Epithelial cell of proximal tubule (primary cell): ENCODE results near the gene PRDM8. TPM values are rescaled to one million over a fixed set of nuclear protein-coding genes. Genes with fewer than 3 reads are reported as not detected.
A peak's percentile ranks its signal among the peaks of the same experiment; 100 is the strongest.

Experiments
- DNase-seq: peaks from one replicate; pipeline ENCODE4 v3.0.0-alpha.2; 2011; ENCODE audit warnings: low read depth
- H3K4me3 ChIP-seq: 2 replicates; pipeline ENCODE4 v1.5.1; 2011; ENCODE audit warnings: low read depth, mild to moderate bottlenecking, low read length
- total RNA-seq: library from RNA; depleted of rRNA; stranded (reverse); fragments of >200 nt; gene quantifications from 2 replicates; pipeline ENCODE4 v1.2.3, GENCODE V29; 2015
- TF ChIP-seq, protein P1 (sequence below): conservative IDR thresholded peaks from 2 replicates; pipeline ENCODE4 v1.5.1; 2012; ENCODE audit warnings: low read depth, mild to moderate bottlenecking, low read length

Gene PRDM8
- total RNA-seq, 1 donor from 2014 or later, result 3.7 TPM

DNA sequence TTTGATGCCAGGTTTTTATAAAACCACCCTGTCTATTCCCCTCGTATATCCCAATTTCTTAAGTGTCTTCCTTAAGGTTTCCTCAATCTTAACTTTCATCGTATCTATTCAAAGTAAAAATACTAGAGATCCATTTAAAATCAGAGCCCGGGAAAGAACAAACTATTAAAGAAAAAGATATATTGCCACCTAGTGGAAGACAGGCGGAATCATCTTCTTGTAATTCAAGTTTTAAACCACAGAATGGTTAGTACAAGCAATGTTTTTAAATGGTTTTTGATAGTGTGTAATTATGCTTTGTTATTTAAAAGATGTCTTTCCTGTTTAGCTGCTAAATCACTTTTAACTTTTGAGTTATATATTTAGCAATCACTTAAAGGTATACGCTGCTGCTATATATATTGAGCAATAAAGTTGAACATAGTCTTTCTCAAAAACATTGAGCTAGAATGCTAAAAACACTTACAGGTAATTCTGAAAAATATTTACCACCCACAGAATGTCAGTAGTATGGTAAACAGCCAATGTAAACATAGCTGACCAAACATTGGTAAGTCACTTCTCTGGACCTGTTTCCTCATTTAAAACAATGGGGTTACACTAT lies 18.2 kb downstream of the PRDM8 start:
- TF ChIP-seq, protein P1, sequence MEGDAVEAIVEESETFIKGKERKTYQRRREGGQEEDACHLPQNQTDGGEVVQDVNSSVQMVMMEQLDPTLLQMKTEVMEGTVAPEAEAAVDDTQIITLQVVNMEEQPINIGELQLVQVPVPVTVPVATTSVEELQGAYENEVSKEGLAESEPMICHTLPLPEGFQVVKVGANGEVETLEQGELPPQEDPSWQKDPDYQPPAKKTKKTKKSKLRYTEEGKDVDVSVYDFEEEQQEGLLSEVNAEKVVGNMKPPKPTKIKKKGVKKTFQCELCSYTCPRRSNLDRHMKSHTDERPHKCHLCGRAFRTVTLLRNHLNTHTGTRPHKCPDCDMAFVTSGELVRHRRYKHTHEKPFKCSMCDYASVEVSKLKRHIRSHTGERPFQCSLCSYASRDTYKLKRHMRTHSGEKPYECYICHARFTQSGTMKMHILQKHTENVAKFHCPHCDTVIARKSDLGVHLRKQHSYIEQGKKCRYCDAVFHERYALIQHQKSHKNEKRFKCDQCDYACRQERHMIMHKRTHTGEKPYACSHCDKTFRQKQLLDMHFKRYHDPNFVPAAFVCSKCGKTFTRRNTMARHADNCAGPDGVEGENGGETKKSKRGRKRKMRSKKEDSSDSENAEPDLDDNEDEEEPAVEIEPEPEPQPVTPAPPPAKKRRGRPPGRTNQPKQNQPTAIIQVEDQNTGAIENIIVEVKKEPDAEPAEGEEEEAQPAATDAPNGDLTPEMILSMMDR, result peak; percentile 63
- no peak for DNase-seq
- no peak overlapping the region for H3K4me3 ChIP-seq

DNA sequence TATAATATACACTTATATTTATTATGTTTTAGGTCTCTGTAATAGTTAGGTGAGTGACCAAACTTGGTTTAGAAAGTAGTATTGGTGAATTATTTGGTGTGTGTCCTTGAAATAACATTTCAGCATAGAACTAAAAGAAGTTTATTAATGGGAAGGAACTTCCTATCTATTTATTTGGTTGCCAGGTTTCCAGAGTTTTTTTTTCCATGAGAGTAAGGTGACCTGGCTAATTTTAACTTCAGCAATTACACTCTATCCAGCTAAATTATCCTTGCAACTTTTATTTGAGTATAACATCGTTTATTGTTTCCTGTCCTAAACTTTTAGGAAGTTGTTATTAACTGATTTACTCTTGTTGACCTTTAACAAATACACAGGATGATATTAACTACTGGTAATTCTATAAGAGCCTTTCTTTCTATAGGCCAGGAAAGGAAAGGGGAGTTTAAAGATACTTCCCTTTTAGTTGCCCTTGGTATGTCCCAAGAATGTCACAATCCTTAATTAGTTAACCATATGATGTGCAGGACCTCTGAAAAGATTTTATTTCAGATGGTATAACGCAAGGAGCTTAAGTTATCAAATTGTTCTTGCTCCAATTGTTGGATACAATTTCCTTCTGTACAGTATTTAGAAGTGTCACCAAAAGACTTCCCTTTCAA lies 18.9 kb downstream of the PRDM8 start:
- H3K4me3 ChIP-seq, result no peak overlapping the region
- no peak for DNase-seq
- TF ChIP-seq, protein P1, result no peak

DNA sequence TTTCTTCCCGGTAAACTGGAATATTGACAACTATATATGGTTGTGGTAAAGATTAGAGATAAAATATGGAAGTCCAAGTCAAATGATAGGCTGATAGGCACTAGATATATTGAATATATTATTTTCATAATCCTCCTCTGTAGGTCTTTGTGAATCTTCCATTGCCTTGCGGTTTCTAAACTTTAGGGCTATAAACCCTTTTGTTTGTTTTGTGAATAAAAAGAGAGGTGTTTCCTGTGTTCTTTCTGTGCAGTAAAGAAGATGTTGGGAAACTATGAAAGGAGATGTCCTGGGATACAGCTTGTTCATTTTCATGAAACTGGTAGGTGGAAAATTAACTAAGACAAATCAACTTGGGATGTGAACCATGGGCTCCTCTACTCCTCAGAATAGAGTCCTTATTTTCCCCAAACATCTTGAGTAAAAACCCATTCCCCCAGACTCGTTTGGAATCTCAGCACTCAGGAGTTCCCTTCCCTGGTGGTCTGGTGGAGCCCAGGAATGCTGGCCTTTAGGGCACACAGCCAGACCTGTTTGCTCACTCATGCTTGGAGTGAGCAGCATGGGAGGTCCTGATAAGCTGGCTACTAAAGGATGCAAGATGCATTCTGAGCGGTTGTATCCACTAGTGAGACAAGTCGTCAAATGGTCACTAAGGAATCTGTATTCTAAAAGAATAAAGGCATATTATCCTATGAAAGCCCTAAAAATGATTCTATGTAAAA lies 22.2 kb downstream of the PRDM8 start:
- no peak overlapping the region for H3K4me3 ChIP-seq
- TF ChIP-seq, protein P1, result no peak
- DNase-seq, result no peak

DNA sequence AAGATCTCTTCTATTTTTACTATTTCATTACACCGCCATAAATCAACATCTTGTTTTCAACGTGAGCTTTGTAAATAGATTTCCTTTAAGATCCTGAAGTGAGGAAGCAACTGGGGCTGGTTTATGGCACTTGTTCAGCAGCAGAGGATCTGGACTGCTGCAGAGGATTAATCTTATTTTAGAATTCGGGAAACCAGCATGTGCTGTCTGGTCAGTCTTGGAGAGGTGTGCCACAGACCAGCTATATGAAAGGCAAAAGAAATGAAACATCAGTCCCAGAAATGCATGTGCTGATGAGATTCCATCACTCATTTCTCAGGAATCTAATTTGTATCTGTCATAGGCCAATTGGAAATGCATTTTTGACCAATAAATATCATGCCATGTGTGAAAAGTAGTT lies 23.4 kb downstream of the PRDM8 start:
- TF ChIP-seq, protein P1, result no peak
- H3K4me3 ChIP-seq, result no peak overlapping the region
- DNase-seq, result no peak

DNA sequence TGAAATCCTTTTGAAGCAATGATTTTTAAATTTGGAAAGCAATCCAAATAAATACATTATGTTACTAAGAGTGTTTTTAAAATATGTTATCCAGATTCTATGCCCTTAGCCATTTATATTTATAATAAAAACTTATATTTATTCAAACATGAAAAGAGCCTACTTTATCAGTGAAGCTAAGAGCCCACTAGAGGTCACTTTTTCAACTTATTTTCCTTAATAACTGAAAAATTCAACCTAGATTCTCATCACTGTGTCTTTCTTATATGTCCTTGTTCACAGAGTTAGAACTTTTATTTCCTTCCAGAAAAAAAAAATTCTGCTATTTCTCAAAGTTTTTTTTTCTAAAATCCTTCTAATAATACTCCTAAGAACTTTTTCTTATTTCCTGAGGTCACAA lies 23.9 kb downstream of the PRDM8 start:
- no peak for DNase-seq
- no peak overlapping the region for H3K4me3 ChIP-seq
- TF ChIP-seq, protein P1, result peak; percentile 50

DNA sequence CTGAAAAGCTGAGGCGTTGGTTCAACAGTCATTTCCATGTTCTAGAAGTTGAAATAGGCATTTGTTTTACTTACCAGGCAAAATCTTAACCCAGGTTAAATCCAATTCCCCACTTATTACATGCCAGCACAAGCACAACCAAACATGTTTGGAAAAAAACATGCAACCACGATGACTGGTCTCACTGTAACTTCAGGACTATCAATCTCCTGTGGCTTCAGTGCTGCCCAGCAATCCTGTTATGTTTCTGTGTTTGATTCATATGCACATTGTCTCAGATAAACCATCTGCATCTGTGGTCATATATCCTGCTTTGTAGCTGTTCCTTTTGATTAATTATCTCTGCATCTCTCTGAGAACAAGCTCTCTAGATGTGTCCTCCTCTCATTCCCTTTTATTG lies 28.3 kb downstream of the PRDM8 start:
- no peak for DNase-seq
- TF ChIP-seq, protein P1, result no peak

More for the DNA sequence above, 28.3 kb downstream of the PRDM8 start:
- H3K4me3 ChIP-seq, result no peak overlapping the region
